A549 (cell line): ENCODE results near the gene SIGLEC5.

Source experiments
- CTCF ChIP-seq: fragments of >200 bp; sonication (Bioruptor Twin); formaldehyde crosslinking; IDR thresholded peaks from 3 replicates; pipeline ENCODE4 v1.5.1; 2016
- ELK1 ChIP-seq: fragments of 150-350 bp; IDR thresholded peaks from 2 replicates; pipeline ENCODE4 v1.6.1; 2014; ENCODE audit warnings: low read depth, mild to moderate bottlenecking, low read length
- KDM5A ChIP-seq: fragments of 200-600 bp; sonication (generic); IDR thresholded peaks from 2 replicates; pipeline ENCODE4 v1.6.1; 2016; ENCODE audit warnings: antibody characterized with exemption, mild to moderate bottlenecking
- MYC ChIP-seq: IDR thresholded peaks from 2 replicates; pipeline ENCODE4 v1.6.1; 2012; ENCODE audit warnings: mild to moderate bottlenecking, inconsistent platforms, low read length, improper control_type of control experiment, borderline replicate concordance
- NR3C1 ChIP-seq: fragments of >200 bp; sonication (Bioruptor Twin); formaldehyde crosslinking; IDR thresholded peaks from 3 replicates; pipeline ENCODE4 v1.6.1; 2017
- POLR2A ChIP-seq: IDR thresholded peaks from 2 replicates; pipeline ENCODE4 v1.6.1; 2012; ENCODE audit warnings: mild to moderate bottlenecking, low read length
- RAD21 ChIP-seq, 2 experiments: fragments of >200 bp in 1 of 2; sonication (Bioruptor Twin) in 1 of 2; formaldehyde crosslinking in 1 of 2; IDR thresholded peaks in 1 of 2; conservative IDR thresholded peaks in 1 of 2; 2 replicates in 1 of 2; 3 replicates in 1 of 2; pipeline ENCODE4 v1.6.1; 2012 to 2018; ENCODE audit warnings: inconsistent platforms in 1 of 2
- RARB ChIP-seq: fragments of 250-450 bp; sonication (Bioruptor Pico); IDR thresholded peaks from 2 replicates; pipeline ENCODE4 v1.8.0; 2021; ENCODE audit warnings: mild to moderate bottlenecking, moderate library complexity

- TF ChIP-seq CTCF (no peak), ELK1 (no peak), NR3C1 (no peak), POLR2A (no peak), RARB (CRISPR knock-in tag) (no peak), KDM5A (no peak), RAD21 (conservative IDR thresholded peaks at IDR 0.05 in 1 of 2, IDR thresholded peaks at IDR 0.05 in 1 of 2) (no peak), MYC (no peak)
Observed at GRCh38 chr19:51568456-51568855, 61.7 kb downstream of the SIGLEC5 start.
